ENCODE measurements around the gene SRSF3.

GRCh38 chr6:36609582-36609981, 15.4 kb downstream of the SRSF3 start:
- TF ChIP-seq CTCF (IDR thresholded peaks at IDR 0.05) (no peak), EZH2 (IDR thresholded peaks at IDR 0.05; ENCODE audit: borderline replicate concordance, insufficient read depth, low read depth, low read length, poor library complexity, severe bottlenecking) (no peak)

Measured in B cell (primary cell).